Ishikawa (cell line): Measurements from ENCODE around the gene PTPRM.

ENCODE experiments used
- CEBPB ChIP-seq: IDR thresholded peaks from 2 replicates; pipeline ENCODE4 v1.6.1; 2012
- EP300 ChIP-seq: IDR thresholded peaks from 2 replicates; pipeline ENCODE4 v1.6.1; 2012; ENCODE audit warnings: borderline replicate concordance
- MAX ChIP-seq: IDR thresholded peaks from 2 replicates; pipeline ENCODE4 v1.6.1; 2012
- REST ChIP-seq: IDR thresholded peaks from 2 replicates; pipeline ENCODE4 v1.6.1; 2012; ENCODE audit warnings: low read depth, mild to moderate bottlenecking
- TEAD4 ChIP-seq: IDR thresholded peaks from 2 replicates; pipeline ENCODE4 v1.6.1; 2012

- TF ChIP-seq CEBPB (no peak), REST (no peak), EP300 (no peak), MAX (no peak), TEAD4 (no peak)
Observed at GRCh38 chr18:7889515-7889914, 322.4 kb downstream of the PTPRM start.
